Measurements from ENCODE around the gene STON2.
"Not testable (repeated sequence)": the region's sequence is repeated elsewhere in the genome, so short reads cannot be mapped to it uniquely, and the experiment has no call there.

STON2 gene

DNA sequence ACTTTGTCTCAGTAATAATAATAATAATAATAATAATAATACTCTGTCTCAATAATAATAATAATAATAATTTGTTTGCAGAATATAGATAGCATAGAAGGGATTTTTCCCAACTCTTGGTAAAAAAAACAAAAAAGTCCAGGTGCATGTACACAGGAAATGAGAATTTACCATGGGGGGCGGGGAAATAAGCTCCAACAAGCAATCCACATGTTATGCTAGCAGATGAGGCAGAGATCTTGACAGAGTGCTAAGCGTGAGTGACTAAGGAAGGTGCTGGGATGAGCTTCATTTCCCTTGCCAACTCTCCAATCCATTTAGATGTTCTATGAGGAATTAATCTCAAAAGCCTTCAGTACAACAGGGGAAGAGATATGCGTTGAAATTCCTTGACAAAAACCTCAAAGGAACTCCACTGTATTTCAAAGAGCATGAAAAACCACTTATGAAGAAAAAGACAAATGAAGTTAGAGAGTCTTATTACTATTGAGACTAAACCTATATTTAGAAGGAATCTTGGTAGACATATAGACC, 134.4 kb downstream of the STON2 start:
- DNase-seq (ENCODE audit: low spot score) = no peak

DNA sequence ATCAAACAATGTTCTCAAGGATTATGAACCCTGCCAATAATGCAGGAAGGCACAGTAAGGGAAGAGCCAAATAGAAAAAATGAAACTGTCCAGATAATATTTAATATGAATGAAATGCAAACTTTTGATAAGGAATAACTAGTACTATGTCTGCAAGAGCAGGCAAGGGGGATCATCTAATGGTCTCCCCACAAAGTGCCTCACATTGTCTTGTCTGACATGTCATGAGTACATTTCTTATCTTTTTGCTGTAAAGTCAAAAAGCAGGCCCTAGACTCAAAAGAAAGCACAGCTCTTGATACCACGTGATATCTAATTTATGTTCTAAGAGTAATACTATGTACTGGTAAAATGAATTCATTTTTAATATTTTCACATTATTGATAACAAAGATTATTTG, 135.5 kb downstream of the STON2 start:
- DNase-seq (ENCODE audit: low spot score) = no peak

DNA sequence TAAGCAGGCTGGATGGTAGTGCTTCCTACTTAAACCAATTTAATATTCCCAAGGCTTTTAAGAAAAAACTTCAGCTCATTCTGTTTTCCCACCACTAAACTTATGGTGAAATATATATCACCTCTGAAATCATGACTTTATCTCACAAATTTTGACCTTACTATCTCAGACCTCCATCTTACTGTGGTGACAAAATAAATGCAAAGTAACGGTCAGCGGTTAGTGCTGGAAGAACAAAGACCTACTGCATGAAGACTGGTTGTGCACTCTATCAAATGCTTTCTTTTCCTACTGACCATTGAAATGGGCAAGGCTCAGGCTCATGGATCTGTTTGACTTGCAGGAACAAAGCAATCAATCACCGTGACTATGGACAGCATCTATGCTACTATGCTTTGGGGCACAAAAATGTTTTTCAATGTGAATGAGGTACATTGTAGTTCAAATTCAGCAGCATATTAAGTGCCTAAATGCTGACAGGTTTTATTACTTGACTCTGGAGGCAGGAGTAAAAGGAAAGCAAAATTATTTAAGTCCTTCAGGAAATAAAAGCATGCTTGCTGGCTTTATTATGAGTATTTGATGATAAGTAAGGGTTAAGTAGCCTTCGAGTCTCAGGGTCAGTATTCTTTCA, 136.2 kb downstream of the STON2 start:
- DNase-seq (ENCODE audit: low spot score) = no peak

DNA sequence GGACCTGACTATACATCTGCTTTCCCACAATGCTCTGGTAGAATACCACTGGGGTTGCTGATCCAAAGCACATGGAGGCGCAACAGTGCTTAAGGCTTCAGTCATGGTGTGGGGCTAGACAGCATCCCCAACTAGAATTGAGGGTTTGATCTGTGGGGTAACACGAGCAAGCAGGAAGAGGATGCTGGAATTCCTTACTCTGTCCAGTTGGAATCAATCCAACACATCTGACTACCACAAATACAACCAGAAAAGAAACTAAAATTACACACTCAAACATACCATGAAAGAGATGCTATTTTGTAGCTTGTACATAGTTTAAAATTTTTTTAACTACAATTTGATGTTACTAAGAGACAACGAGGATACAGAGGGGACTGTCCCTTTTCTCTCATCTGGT, 138.9 kb downstream of the STON2 start:
- no peak for DNase-seq (ENCODE audit: low spot score)

DNA sequence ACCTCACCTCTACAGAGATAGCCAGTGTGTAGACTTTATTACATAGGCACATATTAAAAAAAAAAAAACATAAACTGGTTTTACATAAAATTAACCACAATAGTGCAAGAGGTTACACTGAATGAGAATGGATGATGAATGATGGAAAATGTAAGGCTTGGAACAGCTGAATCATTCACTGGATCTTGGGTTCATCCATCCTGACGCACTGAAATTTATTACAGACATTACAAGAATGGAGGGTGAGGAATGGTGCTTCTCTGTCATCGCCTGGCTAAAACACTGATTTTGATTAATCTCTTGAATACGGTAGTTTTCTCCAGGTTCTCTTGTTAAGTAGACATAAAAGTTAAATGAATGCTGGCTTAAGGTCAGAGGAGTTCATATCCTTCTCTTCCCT, 139.4 kb downstream of the STON2 start:
- no peak for DNase-seq (ENCODE audit: low spot score)

DNA sequence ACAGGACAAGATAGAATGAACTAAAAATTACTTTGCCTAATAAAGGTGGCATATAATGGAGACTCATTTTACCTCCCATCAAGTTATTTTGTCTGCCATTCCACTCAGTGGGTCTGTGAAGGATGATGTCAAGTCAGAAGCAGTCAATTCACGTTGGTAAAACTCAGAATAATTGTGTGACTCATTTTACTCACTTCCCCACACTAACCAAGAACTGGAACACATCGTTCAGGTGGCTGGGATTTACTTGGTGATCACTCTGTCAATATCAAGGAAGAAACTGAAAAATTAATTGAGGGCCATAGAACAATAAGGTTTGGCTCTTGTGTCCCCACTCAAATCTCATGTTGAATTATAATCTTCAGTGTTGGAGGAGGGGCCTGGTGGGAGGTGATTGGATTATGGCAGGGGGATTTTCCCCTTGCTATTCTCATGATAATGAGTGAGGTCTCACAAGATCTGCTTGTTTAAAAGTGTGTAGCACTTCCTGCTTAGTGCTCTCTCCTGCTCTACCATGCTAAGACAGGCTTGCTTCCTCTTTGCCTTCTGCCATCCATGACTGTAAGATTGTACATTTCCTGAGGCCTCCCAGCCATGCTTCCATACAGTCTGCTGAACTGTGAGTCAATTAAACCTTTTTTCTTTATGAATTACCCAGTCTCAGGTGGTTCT, 143.7 kb downstream of the STON2 start:
- DNase-seq (ENCODE audit: low spot score) = no peak

DNA sequence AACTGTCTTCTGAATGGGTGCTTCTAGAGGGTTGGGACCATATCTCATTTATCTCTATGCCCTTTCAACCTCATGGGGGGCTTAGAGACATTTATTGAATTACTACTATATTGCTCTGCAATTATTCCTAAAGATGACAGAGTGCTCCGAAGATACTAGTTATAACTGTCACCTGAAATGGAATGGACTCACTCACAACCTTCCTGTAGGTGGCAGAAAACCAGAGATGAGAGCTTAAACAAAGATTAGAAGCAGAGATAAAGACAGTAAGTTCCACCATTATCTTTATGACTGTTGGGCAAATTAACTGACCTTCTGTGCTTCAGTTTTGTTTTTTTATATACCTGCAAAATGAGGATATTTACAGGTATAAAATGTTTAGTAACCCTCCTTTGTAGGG, 147.8 kb downstream of the STON2 start:
- DNase-seq (ENCODE audit: low spot score) = no peak

DNA sequence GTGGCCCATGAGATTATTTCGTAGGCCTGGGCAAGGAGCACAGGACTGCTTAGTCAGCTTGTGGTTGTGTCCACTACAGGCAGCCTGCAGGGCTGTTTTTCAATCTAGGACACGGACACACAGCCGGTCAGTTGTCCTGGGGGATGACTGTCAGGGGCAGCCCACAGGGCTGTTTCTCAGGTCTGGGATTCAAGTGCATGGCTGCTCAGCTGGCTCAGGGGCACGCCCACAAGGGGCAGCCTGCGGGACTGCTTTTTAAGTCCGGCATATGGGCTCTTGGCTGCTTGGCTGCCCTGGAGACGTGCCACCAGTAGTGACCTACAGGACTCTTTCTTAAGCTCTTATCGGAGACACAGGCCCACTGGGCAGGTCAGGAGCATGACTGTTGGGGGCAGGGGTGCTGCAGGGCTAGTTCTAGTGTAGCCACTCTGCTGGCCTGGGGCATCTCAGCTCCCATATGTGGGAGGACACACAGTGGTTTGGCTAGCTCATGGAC, 152.8 kb downstream of the STON2 start:
- DNase-seq (ENCODE audit: low spot score) = no peak

DNA sequence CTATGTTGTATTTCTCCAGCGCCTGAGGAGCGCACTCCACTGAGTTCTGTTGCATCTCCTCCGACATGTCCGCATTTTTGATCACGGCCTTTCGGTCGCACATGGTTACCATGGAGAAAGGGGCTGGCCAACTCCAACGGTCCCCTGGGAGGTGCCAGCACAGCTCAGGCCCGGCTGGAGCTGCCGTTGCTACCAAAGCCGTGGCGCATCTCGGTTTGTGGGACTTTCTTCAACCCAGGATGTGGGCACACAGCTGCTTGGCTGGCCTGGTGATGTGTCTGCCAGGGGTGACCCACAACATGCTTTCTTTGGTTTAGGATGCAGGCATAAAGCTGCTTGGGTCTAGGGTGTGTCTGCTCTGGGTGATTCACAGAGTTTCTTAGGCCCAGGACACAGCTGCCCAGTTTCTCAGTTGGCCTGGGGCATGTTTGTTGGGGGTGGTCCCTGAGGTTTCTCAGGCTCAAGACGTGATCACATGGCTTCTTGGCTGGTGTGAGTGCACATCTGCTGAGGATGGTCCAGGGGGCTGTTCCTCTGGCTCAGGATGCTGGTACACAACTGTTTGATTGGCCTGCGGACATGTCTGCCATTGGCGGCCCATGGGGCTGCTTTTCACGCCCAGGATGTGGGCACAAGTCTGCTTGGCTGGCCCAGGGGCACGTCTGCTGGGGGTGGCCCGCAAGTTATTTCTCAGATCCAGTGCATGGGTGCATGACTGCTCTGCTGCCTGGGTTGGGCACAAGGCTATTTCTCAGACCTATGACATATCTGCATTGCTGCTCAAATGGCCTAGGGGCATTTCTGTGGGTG, 153.5 kb downstream of the STON2 start:
- no peak for DNase-seq (ENCODE audit: low spot score)

DNA sequence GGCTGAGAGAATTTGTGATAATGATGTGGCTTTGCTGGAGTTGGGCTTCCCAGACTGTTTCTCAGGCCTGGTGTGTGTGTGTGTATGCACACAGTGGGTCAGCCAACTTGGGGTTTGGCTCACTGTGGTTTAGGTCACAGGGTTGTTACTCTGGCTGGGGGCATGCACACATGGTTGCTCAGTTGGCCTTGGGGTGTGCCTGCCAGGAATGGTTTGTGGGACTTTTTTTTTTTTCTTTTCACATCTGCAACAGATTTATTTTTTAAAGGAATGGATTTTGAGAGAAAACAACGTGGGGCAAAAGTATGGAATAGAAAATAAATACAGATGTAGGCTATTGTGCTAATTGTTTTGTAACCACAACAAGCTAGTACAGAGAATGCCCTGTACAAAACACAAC, 154.4 kb downstream of the STON2 start:
- DNase-seq (ENCODE audit: low spot score) = no peak

DNA sequence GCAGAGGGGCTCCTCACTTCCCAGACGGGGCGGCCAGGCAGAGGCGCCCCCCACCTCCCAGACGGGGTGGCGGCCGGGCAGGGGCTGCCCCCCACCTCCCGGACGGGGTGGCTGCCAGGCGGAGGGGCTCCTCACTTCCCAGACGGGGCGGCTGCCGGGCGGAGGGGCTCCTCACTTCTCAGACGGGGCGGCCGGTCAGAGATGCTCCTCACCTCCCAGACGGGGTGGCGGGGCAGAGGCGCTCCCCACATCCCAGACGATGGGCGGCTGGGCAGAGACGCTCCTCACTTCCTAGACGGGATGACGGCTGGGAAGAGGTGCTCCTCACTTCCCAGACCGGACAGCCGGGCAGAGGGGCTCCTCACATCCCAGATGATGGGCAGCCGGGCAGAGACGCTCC, 155.7 kb downstream of the STON2 start:
- DNase-seq (ENCODE audit: low spot score) = not testable (repeated sequence)

DNA sequence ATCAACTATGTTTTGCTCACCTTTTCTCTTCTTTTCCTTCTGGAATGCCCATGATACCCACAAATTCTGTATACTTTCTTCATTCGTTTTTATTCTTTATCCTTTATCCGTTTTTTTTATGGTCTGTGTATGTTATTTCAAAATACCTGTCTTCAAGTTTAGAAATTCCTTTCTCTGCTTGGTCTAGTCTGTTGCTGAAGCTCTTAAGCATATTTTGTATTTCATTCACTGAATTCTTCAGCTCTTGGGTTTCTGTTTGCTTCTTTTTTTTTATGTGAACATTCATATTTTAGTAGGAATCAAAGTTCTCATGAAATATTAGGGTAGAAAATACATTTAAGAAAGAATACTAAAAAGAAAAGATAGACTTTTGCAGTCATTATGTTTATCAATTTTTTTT, 156.6 kb downstream of the STON2 start:
- no peak for DNase-seq (ENCODE audit: low spot score)

DNA sequence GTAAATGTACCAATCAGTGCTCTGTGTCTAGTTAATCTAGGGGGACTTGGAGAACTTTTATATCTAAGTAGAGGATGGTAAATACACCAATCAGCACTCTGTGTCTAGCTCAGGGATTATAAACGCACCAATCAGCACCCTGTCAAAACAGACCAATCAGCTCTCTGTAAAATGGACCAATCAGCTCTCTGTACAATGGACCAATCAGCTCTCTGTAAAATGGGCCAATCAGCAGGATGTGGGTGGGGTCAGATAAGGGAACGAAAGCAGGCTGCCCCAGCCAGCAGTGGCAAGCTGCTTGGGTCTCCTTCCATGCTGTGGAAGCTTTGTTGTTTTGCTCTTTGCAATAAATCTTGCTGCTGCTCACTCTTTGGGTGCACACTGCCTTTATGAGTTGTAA, 163.3 kb downstream of the STON2 start:
- not testable (repeated sequence) for DNase-seq (ENCODE audit: low spot score)

DNA sequence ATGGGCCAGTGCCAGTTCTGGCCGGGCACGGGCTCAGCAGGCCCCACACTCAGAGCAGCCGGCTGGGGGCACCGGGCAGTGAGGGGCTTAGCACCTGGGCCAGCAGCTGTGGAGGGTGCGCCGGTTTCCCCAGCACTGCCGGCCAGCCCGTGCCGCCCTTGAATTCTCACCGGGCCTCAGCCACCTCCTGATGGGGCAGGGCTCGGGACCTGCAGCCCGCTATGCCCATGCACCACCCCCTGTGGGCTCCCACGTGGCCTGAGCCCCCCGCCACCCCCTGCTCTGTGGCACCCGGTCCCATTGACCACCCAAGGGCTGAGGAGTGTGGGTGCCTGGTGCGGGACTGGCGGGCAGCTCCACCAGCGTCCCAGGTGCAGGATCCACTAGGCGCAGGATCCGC, 164.0 kb downstream of the STON2 start:
- no peak for DNase-seq (ENCODE audit: low spot score)

DNA sequence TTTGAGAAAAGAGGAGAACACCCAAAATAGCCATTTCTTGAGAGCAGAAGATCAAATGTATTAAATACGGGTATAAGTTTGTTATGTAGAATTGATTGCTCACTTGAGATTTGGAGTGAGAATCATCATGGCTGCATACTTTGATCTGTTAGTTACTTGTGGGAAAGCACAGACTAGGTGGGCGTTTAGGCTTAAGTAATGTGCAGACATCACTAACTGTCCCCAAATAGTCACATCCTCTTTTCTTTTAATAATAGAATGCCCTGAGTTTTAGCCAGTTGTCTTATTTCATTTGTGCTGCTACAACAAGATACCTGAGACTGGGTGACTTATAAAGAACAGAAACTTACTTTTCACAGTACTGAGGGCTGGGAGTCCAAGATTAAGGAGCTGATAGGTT, 165.0 kb downstream of the STON2 start:
- DNase-seq (ENCODE audit: low spot score) = no peak

DNA sequence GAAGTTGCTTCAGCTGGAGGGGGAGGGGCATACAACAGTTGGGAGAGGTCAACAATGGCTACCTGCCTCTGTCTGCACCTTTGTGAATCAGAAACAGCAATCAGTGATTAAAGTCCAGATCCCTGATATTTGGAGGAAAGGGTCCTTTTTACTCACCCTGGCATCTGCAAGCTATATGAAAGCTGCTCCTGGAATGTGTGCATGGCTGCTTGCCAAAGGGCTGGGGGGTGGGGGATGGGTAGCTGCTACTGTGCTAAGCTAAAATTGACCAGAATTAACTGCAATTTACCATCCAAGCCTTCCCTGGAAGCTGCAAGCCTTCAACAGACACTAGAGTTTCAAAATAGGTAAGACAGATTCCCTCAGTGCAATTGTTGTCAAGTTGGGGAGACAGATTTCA, 165.8 kb downstream of the STON2 start:
- DNase-seq (ENCODE audit: low spot score) = no peak

DNA sequence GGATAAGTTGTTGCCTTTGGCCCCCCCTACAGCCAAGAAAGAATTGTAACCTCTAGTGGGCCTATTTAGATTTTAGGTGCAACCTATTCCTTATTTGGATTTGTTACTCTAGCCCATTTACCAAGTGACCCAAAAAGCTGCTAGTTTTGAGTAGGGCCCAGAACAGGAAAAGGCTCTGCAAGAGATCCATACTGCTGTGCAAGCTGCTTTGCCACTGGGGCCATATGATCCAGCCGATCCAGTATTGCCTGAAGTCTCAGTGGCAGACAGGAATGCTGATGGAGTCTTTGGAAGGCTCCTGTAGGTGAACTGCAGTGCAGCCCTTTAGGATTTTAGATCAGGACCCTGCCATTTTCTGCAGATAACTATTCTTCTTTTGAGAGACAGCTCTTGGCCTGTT, 166.5 kb downstream of the STON2 start:
- no peak for DNase-seq (ENCODE audit: low spot score)

DNA sequence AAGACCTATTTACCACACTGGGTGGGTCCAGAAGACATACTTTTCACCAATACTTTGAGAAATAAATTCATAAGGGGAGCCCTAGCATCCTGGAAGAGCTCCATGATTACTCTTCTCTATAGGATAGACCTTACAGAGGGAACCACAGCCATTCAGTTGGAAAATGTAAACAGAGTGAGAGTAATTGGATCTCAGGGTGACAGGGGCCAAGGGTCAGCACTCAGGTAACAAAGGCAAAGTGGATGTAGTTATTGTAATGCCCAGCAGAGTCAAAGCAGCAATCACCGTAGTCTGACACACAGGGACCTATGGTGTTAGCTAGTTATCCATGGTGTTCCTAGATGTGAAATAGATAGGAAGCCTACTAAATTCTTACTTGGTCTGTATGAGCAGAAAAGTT, 168.6 kb downstream of the STON2 start:
- DNase-seq (ENCODE audit: low spot score) = no peak

DNA sequence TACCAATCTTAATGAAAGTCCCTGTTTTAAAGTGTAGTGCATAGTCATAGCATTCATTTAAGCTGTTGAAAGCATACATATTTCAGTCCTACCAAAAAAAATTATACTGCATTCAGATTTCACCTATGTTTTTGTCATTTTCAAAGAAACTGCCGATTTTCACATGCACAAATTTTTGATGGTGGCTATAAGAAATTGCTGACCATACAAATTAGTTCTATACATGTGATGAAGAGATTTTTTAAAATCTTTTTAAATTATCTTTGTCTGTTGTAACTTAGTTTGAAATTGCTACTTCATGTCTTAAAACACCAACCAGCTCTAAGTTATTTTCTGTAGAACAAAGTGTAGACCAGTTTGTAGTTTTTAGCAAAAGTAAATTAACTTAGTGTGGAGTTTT, 175.9 kb downstream of the STON2 start:
- DNase-seq (ENCODE audit: low spot score) = no peak

DNA sequence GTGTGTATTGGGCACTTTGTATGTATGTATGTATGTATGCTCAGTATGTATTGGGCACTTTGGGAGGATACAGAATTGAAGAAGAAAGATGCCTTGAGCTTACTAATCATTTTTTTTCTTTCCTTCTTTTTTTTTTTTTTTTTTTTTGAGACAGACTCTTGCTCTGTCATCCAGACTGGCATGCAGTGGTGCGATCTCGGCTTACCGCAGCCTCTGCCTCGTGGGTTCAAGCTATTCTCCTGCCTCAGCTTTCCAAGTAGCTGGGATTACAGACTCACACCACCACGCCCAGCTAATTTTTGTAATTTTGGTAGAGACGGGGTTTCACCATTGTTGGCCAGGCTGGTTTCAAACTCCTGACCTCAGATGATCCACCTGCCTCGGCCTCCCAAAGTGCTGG, 176.3 kb downstream of the STON2 start:
- DNase-seq (ENCODE audit: low spot score) = not testable (repeated sequence)

DNA sequence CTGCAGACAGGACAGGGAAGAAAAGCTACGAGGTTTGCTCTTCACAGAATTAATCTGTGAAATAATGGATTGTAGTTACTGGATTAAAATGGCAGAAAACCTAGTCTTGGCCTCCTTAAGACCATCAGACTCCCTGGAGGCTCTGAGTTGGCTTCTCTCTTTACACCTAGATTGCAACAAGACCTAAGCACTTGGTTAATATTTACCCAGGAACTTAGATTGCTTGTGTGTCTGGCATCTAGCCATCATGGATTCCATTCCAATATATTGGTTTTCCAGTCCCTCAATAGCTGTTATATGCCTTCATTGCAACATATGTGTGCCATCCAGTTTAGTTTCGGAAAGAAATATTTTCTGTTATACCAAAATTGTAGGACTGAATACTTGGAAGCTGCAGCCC, 177.4 kb downstream of the STON2 start:
- no peak for DNase-seq (ENCODE audit: low spot score)

DNA sequence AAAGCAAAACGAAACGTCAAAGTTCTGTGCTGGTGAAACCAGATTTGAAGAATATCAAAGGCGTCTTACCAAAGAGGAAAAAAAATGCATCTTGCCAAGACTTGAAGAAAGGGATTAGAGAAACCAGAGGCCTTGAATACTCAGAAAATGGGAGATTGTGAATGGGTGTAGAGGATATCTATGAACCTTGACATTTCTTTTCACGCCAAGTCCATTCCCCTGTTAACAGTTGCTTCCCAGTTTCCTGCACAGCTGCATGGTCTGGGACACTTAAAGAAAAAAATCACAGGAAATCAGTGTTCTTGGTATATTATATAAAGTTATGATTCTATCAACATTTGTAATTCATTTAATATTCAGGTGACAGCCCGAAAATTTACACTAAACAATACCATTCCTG, 178.0 kb downstream of the STON2 start:
- no peak for DNase-seq (ENCODE audit: low spot score)

DNA sequence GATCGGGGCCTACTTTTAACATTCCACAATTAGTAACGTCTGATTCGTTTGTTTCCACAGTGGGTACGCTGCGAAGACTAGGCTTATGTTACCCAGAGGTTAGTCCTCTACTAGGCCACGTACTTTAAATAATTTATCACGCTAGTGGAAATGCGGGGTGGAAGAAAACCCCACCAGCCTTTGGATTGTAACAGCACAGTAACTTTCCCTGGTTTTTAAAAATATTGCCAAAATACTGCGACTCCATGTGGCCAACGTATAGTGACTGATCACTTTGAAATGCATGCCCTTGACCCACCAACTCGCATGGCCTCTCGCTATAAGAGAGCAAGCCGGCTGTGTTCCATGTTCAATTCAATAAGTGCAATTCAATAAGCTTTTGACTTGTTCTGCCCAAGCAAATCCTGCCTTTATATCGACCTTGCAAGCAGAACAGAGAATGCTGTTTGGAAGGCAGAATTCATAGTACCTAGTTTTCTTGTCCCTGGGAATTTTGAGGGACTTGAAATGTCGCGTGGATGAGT, 178.5 kb downstream of the STON2 start:
- DNase-seq (ENCODE audit: low spot score) = peak; percentile 51
